ENCODE measurements around the gene HSPB7.
"Not testable (repeated sequence)": the region's sequence is repeated elsewhere in the genome, so short reads cannot be mapped to it uniquely, and the experiment has no call there.

HSPB7 gene

DNA sequence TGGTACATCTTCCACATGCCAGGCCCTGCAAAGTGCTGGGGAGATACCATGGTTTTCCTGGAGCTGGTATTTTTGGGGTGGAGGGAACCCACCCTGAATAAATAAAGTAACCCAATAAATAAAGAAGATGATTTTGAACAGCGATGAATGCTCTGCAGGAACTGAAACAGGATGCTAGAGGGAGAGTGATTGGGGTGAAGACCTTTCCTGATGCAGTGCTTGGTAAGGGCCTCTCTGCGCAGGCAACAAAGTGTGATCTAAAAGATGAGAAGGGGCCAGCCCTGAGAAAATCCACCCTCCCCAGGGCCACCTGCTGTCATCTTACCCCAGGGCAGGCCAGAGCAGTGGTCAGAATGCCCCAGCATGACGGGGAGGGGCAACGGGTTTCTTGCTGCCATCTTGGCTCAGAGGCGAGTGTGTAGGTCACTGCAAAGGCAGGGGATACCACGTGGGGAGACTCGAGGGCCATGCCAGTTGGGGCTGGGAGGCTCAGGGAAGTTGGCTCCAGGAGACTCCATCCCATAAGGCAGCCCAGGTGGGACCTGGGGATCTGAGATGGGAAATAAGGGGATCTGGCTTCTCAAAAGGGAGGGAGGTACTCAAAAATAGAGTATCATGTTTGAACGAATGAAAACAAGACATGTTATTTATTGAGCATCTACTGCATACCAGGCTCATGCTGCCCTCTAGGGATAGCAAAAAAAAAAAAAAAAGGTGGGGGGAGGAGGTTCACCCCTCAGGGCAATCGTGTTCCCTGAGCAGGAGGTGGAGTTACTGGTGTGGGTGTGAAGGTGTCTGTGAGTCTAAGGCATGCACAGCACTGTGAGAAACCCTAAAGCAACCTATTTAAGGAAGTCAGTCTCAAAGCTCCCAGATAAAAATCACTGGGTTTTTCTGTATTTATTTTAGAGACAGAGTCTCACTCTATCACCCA is 11.0 kb downstream of the HSPB7 start:
- DNase-seq = no peak

DNA sequence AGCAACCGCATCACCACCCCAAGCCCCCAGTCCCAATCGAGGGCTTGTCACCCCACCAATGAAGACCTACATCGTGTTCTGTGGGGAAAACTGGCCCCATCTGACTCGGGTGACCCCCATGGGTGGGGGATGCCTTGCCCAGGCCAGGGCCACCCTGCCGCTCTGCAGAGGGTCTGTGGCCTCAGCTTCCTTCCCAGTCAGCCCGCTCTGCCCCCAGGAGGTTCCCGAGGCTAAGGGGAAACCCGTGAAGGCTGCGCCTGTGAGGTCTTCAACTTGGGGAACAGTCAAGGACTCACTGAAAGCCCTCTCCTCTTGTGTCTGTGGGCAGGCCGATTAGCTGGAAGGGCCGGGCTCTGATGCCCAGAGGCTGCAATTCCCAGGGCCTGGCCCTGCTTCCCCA is 11.8 kb downstream of the HSPB7 start:
- no peak for DNase-seq

DNA sequence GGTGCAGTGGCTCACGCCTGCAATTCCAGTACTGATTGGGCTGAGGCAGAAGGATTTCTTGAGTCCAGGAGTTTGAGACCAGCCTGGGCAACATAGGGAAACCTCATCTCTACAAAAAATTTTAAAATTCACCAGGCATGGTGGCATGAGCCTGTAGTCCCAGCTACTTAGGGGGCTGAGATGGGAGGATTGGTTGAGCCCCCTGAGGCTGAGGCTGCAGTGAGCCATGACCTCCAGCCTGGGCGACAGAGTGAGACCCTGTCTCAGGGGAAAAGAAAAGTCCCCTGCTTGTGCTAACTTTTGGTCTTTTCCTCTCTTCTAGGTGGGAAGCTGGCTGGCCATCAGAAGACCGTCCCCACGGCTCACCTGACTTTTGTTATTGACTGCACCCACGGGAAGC is 12.2 kb downstream of the HSPB7 start:
- no peak for DNase-seq

DNA sequence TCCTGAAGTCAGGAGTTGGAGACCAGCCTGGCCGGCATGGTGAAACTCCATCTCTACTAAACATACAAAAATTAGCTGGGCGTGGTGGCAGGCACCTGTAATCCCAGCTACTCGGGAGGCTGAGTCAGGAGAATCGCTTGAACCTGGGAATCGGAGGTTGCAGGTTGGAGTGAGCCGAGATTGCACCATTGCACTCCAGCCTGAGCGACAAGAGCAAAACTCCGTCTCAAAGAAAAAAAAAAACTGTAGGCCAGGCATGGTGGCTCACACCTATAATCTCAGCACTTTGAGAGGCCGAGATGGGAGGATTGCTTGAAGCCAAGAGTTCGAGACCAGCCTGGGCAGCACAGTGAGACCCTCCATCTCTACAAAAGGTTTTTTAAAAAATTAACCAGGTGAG is 16.6 kb downstream of the HSPB7 start:
- DNase-seq = not testable (repeated sequence)

DNA sequence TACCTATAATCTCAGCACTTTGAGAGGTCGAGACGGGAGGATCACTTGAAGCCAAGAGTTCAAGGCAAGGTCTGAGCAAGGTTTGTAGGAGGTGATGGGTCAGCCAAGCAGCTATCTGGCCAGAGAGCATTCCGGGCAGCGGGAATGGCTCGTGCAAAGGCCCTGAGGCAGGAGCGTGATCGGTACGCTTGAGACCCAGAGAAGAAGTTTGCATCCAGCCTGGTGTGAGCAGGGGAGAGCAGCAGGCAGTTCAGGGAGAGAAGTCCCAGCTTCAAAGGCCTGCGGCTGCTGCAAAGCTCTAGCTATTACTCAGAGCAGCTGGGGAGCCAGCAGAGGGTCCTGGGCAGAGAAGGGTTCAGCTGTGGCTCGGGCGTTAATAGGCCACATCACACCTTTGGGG is 18.9 kb downstream of the HSPB7 start:
- no peak for DNase-seq

DNA sequence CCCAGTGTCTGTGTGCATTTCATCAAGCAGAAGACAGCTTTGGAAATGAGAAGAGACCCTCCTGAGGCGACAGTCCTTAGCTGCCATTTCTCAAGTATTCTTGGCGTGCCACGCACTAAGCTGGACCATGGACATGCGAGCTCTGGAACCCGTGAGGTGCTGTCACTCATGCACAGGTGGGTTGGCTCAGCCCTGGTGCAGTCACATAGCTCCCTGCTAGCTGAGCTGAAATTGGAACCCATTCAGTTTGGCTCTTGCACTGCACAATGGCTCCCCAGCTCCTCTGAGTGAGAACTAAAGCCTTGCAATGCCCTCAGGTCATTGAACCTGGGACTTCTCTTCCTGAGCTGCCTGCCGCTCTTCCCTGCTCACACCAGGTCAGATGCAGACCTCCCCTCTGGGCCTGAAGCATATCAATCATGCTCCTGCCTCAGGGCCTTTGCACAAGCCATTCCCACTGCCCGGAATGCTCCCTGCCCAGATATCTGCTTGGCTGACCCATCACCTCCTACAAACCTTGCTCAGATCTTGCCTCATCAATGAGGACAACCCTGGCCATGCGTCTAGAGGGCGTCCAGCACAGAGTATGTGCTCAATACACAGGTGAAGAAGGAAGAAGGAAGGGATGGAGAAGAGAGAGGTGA is 20.1 kb downstream of the HSPB7 start:
- no peak for DNase-seq

DNA sequence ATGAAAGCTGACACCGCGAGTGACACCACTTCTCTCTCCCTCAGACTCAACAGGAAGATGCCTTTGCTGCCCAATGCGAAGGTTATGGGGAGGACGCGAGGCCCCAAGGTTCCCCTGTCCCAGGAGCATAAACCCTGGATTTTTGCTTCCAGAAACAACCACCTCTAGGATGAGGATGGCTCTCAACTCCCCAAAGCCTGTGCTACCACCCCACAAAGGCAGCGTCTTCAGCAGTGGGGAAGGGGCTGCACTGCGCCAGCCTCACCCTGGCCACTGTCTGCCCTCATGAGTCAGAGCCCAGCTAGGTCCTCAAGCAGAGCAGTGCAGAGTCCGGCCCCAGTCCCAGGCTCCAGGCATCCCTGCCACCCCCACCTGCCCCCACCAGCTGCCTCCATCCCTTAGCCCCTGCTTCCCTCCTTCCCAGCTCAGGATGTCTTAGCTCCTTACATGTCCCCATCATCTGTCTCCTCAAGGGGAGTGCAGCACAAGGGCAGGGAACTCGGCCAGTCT is 20.7 kb downstream of the HSPB7 start:
- no peak for DNase-seq

DNA sequence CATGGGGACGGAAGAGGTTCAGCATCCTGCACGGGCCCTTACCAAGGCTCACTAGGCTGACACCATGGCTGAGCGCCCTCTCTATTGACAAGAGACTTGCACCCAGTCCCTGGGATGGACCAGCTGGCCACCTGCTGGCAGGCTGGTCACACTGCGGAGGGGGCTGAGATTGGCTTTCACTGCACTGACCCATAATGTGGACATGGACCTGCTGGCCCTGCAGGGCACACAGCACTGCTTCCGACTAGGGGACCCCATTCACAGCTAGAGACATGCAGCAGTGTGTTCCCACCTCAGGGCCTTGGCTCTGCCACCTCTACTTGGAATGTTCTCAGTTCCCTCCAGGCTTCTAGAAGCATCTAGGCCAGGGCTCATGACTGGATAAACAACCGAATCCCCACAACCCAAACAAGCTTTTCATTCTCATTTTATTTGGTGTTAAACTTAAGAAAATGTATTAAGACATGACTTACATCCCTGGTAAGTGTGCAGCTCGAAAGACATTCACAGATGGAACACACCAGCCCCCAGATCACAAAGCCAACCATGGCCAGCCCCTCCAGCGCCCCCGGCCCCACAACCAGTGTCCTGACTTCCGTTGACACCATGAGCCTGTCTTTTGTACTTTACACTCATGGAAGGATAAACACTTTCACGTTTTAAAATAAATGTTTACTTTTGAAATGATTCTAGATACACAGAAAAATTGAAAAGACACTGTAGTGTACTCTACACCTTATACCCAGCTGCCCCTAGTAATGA is 23.1 kb downstream of the HSPB7 start:
- DNase-seq = peak in 9 of 14 donors; percentile 26 to 71 (median 51)

DNA sequence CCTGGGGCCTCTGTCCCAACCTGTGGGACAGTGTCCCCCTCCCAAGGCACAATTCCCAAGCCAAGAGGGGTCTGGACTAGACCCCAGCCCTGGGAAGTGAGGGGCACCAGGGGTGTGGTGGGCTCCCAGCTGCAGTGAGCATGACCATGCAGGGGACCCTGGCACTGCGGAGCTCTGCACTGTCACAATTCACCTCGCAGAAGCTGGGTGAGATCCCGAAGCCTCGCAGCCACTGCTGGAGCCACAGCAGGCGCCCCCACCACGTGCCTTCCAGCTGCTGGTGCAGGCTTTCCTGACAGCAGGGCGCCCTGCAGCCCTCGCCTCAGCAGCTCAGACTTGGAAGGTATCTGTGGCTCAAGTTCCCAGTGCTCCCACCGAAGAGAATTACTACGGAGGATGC is 23.8 kb downstream of the HSPB7 start:
- DNase-seq = no peak

DNA sequence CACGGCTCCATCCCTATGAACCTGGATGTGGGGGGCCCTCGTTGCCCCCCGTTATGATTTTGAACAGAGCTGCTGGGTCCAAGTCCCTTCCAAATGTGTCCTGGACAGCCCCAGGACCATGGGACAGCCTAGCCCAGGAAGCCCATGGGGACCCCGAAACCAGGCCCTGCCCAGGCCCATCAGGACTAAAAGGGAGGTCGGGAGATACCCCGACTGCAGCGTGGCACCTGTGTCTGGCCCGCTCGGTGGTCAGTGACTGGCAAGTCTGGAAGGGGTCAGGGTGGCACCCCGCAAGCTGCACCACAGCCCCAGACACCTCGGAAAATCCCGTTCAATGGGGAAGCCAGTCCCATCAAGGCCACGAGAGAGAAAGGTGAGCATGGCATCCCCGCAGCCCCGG is 24.2 kb downstream of the HSPB7 start:
- DNase-seq = no peak

DNA sequence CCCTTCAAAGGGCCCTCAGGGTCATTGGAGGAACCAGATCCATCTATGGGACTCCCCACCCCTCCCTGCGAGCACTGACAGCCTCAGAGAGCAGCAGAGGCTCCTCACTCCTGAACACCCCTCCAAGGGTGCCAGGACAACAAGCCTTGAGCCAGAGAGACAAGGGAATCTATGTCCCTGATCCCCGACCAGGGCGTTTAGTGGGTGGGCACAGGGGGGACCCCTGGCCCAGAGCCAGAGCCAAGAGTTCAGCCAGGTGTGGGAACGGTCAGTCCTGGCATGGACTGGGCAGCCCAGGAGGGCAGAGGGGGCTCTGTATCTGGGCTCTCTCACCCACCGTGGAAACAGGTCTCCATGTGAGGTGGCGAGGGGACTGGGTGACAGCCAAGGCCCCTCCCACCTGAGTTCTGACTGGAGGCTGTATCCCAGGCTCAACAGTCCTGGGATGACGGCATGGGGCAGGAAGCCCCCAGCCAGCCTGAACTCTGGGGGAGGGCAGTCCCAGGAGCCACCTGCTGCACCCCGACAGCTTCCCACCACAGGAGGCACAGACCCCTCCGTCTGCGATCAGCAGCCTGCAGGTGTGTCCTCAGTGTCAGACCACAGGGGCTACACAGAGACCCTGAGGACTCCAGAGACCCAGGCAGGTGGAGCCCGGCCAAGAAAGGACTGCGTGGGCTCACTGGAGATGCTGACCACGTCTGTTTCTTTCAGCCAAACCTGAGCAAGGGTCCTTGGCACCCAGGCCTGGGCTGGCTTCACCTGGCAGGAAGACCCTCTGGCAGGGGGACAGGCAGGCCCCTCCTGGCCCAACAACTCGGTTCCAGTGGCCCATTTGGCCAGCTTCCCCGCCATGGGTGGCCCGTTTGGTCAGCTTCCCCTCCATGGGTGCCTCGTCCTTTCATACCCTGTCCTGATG is 25.0 kb downstream of the HSPB7 start:
- no peak for DNase-seq

DNA sequence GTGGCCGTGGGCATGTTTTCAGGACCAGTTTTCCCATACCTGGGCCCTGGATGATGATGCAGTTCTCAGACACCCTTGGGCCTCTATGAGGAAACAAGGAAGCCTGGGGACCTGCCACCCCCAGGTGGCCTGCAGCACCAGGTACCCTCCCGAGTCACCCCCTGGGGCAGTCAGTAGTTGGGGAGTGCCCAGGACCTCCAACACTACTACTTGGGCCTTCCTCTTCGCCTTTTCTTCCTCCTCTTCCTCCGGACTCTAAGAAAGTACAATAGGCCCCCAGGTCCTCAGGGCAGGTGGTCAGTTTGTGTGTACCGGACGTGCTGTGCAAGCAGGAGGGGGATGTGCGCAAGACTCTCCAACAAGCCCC is 25.7 kb downstream of the HSPB7 start:
- no peak for DNase-seq

DNA sequence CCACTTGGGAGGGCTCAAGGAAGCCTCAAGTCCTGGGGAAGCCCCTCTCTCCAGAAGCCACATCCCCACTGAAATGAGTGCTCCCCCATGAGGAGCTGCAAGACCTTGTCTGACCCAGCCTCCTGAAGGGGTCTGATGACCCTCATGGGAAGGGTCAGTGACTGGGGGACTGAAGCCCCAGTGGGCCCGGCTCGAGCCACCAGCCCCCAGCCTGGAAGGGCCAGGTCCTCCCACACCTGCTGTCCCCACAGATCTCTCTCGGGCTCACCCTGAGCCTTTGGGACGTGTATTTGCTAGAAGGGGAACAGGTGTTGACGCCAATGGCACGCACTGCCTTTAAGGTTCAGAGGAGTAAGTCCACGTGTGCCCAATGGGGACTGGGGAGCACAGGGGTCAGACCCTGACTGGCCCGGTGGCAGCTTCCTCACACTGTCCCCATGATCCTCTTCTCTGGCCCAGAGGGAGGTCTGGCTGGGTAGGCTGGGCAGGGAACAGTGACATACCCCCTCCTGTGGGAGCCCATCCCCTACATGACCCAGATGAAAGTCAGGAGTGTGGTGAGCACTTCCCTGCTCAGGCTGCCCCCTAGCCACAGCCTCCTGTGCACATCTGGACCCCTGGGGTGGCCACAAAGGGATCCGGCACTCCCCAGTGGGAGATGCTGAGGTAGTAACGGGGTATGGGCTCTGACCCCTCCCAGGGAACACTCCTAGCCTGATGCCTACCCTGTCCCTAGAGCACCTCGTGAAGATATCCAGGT is 26.2 kb downstream of the HSPB7 start:
- no peak for DNase-seq

DNA sequence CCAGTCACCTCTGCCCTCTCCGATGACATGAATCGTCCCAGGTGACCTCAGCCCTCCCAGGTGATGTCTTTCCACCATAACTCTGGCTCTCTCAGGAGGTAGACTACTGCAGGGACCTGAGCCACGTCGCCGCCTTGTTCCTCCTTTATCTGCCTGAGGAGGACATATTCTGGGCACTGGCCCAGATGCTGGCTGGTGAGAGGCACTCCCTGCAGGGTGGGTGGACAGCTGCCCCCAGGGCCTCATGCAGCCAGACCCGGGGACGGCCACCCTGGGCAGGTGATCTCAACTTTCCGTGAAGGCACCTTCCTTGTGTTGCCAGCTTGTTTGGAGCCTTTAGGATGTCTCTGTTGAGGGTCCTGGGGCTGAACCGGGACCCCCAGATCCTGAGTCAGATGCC is 28.1 kb downstream of the HSPB7 start:
- no peak for DNase-seq

DNA sequence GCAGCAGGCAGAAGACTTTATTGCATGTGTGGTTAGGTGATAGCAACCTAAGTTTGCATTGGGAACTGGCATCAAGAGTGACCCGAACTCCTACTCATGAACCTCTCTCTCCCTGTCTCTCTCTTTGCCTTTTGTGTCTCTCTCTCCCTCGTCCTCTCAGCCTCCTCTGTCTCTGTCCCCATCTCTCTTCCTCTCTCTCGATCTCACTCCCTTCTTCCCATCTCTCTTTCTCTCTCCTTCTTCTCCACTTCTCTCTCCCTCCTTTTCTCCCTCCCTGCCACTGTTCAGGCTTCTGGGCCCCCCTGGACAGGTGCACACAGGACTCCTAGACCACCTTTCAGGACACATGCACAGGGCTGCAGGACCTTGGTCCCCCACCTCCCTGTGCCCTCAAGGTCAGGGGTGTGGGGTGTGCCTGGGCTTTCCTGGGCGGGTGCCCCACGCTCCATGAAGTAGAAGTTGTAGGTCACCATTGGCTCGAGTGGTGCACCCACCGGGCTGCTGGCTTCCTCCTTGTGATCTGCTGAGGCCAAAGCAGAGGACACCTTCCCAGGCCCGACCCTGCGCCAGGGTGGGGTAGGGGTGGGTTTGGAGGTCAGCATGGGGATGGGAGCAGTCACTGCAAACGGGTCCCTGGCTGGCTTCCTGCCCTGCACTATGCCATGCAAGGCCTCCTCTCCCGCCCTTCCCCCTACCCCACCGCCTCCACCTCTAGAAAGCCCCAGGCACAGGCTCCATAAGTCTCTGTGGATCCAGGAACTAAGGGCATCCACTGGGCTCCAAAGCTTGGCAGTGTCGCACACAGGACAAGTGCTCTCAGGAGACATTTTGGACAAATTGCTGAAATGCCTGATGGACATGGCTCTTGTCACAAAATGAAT is 28.7 kb downstream of the HSPB7 start:
- DNase-seq = no peak

DNA sequence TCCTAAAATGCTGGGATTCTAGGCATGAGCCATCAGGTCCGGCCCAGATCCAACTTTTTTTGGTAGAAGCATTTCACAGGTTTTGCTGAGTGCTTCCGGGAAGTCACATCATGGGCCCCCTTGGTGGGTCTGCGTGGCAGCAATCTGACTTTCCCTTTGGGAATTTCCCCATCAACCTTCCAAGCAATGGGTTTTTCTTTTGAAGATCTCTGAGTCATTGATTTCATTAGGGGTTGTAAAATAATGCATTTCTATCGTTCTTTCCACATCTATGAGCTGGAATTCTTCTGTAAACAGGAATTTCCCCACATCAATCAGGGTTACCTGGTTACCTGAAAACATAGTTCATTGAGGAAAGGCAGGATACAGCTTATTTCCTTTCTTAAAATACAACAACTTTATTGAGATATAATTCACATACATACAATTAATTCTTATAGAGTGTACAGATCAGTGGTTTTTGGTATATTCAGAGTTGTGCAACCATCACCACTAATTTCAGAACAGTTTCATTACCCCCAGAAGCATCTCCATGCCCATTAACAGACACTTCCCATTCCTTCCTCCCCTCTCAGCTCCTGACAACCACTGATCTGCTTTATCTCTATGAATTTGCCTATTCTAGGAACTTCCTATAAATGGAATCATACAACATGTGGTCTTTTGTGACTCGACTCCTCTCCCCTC is 32.1 kb downstream of the HSPB7 start:
- DNase-seq = no peak

DNA sequence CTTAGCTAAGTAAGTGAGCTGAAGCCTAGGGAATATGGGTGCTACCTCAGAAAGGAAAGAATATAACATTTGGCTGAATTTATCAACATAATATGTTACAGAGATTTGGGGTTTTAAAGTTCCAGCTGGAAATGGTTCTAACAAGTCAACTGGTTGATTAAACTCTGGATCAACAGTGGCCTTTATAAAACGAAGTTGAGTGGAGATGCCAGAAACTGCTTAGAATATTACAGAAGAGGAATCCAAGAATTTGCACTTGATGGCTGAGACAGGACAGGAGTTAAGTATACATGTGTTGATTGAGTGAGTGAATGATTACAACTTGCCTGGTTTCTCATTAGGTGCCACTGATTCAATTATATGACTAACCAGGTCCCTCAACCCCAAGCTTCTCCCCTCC is 34.6 kb downstream of the HSPB7 start:
- DNase-seq = no peak

DNA sequence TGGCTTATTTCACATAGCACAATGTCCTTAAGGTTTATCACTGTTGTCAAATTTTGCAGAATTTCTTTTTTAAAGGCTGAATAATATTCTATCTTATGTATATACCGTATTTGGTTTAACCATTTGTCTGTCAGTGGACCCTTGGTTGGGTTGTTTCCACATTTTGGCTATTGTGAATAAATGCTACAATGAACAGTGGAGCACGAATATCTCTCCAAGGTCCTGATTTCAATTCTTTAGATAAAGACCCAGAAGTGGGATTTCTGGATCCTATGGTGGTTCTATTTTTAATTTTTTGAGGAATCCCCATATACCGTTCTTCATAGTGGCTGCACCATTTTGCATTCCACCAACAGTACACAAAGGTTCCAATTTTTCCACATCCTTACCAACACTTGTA is 36.2 kb downstream of the HSPB7 start:
- DNase-seq = no peak

DNA sequence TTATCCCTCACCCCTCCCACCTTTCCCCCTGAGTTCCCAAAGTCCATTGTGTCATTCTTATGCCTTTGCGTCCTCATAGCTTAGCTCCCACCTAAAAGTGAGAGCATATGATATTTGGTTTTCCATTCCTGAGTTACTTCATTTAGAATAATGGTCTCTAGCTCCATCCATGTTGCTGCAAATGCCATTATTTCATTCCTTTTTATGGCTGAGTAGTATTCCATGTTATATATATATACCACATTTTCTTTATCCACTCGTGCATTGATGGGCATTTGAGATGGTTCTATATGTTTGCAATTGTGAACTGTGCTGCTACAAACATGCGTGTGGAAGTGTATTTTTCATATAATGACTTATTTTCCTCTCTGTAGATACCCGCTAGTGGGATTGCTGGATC is 39.9 kb downstream of the HSPB7 start:
- DNase-seq = not testable (repeated sequence)

Measured in C1 segment of cervical spinal cord (tissue), 14 donors.